ENCODE results near the gene CRHR1. TPM values are rescaled to one million over a fixed set of nuclear protein-coding genes. Genes with fewer than 3 reads are reported as not detected.

CRHR1 gene
- total RNA-seq, result not detected in 2 replicates

DNA sequence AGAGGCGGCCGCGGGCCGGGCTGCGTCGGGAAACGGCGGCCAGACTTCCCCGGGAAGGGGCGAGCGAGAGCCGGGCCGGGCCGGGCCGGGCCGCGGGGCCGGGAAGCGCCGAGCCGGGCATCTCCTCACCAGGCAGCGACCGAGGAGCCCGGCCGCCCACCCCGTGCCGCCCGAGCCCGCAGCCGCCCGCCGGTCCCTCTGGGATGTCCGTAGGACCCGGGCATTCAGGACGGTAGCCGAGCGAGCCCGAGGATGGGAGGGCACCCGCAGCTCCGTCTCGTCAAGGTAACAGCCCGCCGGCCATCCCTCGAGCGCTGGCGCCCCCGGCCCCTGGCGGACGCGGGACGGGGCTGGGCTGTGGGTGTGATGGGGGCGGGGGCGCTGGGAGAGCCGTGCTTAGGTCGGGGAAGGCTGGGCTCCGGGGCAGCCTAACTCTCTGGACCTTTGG is at the start of gene CRHR1:
CRHR1 (plus strand) TSS at position 28 of the 448 bp plus-strand sequence; CDS start at position 253, 225 bp downstream.

DNA sequence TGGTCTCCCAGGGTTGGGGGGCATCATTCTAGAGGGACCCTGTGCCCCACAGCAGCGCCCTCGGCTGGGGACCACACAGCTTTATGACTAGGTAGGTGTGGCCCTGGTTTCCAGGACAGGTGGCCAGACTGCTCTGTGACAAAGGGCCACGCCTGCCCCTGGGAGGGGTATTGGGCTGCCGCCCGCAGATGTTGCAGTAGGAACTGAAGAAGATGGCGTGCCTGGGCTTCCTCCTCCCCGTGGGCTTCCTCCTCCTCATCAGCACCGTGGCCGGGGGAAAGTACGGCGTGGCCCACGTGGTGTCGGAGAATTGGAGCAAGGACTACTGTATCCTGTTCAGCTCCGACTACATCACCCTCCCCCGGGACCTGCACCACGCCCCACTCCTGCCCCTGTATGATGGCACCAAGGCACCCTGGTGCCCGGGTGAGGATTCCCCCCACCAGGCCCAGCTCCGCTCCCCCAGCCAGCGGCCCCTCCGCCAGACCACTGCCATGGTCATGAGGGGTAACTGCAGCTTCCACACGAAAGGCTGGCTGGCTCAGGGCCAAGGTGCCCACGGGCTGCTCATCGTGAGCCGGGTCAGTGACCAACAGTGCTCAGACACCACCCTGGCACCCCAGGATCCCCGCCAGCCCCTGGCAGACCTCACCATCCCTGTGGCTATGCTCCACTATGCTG is 60.7 kb downstream of the CRHR1 start, which contains the start of gene SPPL2C:
SPPL2C (plus strand) TSS at position 187 of the 681 bp plus-strand sequence; CDS start at position 213, 26 bp downstream.

Other genes starting within 250 kb of the CRHR1 start
- not detected in 2 replicates for gene SPPL2C, start 60.6 kb downstream of the CRHR1 start, total RNA-seq
- gene MAPT, start 110.2 kb downstream of the CRHR1 start, total RNA-seq, result 0.32 and 0.60 TPM in 2 replicates
- not detected in 2 replicates for gene STH, start 214.9 kb downstream of the CRHR1 start, total RNA-seq